IgD-negative memory B cell (primary cell): ENCODE results near the gene KCNQ1. TPM values are rescaled to one million over a fixed set of nuclear protein-coding genes. Genes with fewer than 3 reads are reported as not detected.

Experiments used
- H3K27ac Mint-ChIP-seq, 3 donors: one replicate each; pipeline ENCODE4 v1.8.0; 2020 to 2022; ENCODE audit warnings: mild to moderate bottlenecking in 3 of 3, mixed read lengths in 3 of 3, moderate library complexity in 1 of 3
- H3K27me3 Mint-ChIP-seq: one replicate; pipeline ENCODE4 v1.8.0; 2021; ENCODE audit warnings: mixed read lengths
- H3K36me3 Mint-ChIP-seq: one replicate; pipeline ENCODE4 v1.8.0; 2020; ENCODE audit warnings: mild to moderate bottlenecking, mixed read lengths
- H3K4me1 Mint-ChIP-seq, 3 donors: one replicate each; pipeline ENCODE4 v1.8.0; 2020 to 2022; ENCODE audit warnings: mixed read lengths in 3 of 3, mild to moderate bottlenecking in 1 of 3
- H3K4me3 Mint-ChIP-seq, 4 donors: one replicate each; pipeline ENCODE4 v1.8.0; 2020 to 2022; ENCODE audit warnings: mild to moderate bottlenecking in 4 of 4, mixed read lengths in 4 of 4, moderate library complexity in 3 of 4
- H3K9me3 Mint-ChIP-seq, 3 donors: one replicate each; pipeline ENCODE4 v1.8.0; 2020 to 2021; ENCODE audit warnings: mixed read lengths in 3 of 3, mild to moderate bottlenecking in 1 of 3
- polyA plus RNA-seq: library from polyadenylated mRNA; unstranded; fragments of 300-500 nt; fragmentation: Illumina TruSeq; gene quantifications from one replicate; pipeline ENCODE4 v1.2.3, GENCODE V29; 2021

Gene KCNQ1
- polyA plus RNA-seq, 1 donor from 2014 or later, result 20.5 TPM

DNA sequence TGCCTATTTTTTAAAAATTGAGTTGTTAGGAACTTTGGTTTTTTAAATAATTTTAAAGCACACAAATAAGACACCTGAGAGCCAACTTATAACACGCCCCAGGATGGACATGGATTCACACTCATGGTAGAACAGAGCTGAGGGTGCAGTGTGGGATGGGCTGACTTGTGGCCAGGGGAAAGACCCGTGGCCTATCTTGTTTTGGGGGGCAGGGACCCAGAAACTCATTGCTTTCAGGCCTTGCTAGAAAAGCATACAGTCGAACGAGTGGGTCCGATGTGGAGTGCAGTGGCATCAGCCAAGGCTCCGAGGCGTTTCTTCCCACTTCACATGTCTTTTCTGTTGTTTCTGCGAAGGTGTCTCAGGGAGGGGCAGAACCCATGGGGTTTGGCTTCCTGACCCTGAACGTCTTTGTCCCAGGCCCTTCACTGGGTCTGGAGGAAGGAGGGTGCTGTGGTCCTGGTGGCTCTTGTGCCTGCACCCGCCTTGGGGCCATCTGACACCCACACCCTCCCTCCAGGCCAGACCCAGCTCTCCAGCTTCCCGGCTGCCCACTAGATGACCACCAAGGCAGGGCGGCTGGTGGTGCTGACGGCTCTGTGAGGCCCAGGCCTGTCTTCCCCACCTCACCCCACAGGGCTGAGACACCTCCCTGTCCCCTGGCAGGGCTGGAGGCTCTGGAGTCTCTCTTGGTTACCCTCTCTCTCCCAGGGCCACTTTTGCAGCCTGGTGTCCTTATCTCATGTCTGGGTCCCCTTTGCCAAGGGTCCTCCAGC is 120.8 kb downstream of the KCNQ1 start:
- H3K4me3 Mint-ChIP-seq, result no peak overlapping the region
- no peak overlapping the region for H3K27ac Mint-ChIP-seq
- H3K36me3 Mint-ChIP-seq, result peaks cover 3% of the 10 kb centered on the region

DNA sequence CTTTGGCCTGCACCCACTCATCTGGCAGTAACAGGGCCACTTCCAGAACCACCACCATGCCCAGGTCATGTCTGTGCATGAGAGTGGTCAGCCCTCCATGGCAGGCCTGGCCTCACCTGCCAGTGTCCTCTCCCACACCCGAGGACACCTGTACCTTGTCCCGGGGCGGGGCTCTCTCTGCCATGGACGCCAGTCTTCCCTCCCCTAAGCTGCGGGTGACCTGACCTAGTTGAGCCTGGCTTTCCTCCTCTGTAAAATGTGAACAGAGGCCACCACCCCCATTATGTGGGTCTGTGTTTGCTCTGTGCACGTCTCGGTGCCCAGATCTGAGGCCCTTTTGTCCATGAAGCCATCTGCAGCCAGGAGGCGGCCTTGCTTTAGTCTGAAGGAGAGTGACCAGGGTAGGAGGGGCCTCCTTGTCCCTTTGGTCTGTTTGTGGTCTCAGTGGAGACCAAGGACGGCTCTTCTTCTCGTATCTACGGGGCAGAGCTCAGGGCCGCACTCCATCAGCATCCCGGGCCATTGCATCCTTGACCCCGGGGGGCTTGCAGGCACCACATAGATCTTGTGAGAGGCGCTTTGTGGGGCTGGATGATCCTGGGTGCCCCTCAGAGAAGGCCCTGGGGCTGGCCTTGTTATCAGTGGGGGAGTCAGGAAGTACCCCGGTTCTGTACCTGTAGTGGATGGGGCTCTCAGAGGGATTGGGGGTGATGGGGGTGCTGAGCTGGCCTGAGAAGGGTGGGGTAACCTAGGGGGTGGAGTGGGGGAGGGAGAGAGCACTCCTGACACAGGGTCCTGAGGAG is 121.6 kb downstream of the KCNQ1 start:
- Mint-ChIP-seq H3K27ac (no peak overlapping the region), H3K27me3 (no peaks in the 10 kb centered on the region), H3K4me3 (no peak overlapping the region), H3K36me3 (peaks cover 3% of the 10 kb centered on the region), H3K4me1 (peaks cover 2 to 4% (median 3%) of the 10 kb centered on the region in 3 donors), H3K9me3 (no peaks in the 10 kb centered on the region)

More for the DNA sequence above, 120.8 kb downstream of the KCNQ1 start:
- H3K27me3 Mint-ChIP-seq, result no peaks in the 10 kb centered on the region
- no peaks in the 10 kb centered on the region for H3K9me3 Mint-ChIP-seq
- peaks cover 2 to 4% (median 3%) of the 10 kb centered on the region in 3 donors for H3K4me1 Mint-ChIP-seq

DNA sequence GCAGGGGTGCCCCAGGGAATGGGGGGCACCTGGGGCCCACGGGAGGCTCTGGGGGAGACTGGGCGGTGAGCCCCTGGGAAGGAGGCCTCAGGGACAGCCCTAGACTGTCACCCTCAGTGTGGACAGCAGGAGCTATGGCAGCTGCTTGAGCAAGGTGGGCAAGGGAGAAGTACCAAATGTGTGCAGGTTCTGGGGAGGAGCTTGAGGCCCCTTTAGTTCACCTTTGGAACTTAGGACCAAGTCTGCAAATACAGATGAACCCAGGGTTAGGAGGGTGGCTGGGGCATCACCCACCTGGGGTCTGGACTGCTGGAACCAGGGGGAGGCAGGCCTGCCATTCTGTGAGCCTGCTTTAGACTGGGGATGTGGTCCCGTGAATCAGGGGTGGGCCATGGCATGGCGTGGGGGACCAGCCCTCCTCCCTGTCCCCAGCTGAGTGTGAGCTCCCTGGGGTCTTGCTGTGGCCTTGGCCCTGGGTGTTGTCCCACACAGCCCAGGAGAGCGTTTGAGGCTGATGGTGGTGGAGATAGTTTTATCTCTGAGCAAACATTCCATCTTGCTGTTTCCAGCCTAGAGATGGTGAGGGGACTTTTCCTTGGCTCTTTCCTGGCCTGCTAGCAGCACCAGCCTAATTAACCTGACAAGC is 122.3 kb downstream of the KCNQ1 start:
- peaks cover 2 to 4% (median 3%) of the 10 kb centered on the region in 3 donors for H3K4me1 Mint-ChIP-seq
- H3K36me3 Mint-ChIP-seq, result peaks cover 3% of the 10 kb centered on the region
- H3K27ac Mint-ChIP-seq, result no peak overlapping the region
- H3K9me3 Mint-ChIP-seq, result no peaks in the 10 kb centered on the region
- H3K27me3 Mint-ChIP-seq, result no peaks in the 10 kb centered on the region
- H3K4me3 Mint-ChIP-seq, result no peak overlapping the region

DNA sequence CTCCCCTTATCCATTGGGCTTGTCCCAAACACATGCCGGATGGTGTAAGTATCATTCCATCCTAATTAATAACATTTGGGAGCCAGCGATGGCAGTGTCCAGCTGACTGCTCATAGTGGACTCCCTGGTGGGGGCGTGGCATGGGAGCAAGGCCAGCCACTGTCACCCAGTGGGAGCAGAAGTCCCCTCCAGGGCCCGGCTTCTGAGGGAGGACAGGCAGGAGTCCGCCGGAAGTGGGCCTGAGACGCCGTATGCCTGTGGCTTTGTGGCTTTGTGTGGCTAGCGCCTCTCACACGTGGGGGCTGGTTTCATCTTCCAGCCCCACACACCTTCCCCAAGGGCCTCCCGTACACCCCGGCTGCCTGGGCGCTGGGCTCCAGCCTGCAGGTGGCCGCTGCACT is 124.5 kb downstream of the KCNQ1 start:
- Mint-ChIP-seq H3K4me1 (peaks cover 0 to 3% (median 2%) of the 10 kb centered on the region in 3 donors), H3K27ac (no peak overlapping the region), H3K4me3 (no peak overlapping the region), H3K9me3 (no peaks in the 10 kb centered on the region), H3K36me3 (peaks cover 3% of the 10 kb centered on the region), H3K27me3 (no peaks in the 10 kb centered on the region)

DNA sequence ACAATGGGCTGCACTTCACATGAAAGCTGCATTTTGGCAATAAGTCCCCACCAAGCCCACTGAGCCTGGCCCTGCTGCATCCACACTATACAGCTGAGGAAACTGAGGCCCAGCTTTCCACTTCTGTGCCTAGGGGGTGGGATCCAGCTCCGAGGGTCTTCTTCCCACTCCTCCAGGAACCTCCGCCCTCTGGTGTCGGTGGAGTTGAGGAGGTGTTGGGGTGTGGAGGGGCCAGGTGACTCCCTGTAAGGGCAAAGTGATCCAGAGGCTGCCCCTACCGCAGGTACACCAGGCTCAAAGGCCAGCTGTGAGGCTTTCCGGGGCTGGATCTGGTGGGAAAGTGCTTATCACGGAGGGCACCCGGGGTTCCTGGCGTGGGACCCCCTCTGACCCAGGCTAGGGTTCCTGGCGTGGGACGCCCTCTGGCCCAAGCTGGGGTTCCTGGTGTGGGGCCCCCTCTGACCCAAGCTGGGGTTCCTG is 125.0 kb downstream of the KCNQ1 start:
- Mint-ChIP-seq H3K9me3 (no peaks in the 10 kb centered on the region), H3K27ac (no peak overlapping the region), H3K27me3 (no peaks in the 10 kb centered on the region), H3K4me3 (no peak overlapping the region), H3K36me3 (peaks cover 2% of the 10 kb centered on the region), H3K4me1 (peaks cover 0 to 1% (median 1%) of the 10 kb centered on the region in 3 donors)

DNA sequence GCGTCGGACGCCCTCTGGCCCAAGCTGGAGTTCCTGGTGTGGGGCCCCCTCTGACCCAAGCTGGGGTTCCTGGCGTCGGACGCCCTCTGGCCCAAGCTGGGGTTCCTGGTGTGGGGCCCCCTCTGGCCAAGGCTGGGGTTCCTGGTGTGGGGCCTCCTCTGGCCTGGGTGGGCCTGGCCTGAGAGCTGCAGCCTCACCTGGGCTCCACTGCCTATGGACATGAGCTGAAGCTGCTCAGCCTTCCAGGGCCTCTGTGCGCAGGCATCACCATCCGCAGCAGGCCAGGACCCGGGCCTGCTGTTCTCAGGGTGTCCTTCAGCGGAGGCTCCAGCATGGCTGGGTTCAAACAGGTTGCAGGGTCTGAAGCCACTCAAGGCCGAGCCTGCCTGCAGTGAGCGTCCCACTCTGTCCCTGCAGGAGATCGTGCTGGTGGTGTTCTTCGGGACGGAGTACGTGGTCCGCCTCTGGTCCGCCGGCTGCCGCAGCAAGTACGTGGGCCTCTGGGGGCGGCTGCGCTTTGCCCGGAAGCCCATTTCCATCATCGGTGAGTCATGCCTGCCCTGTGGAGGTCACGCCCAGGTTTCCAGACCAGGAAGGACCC is 125.5 kb downstream of the KCNQ1 start:
- no peak overlapping the region for H3K4me3 Mint-ChIP-seq
- H3K4me1 Mint-ChIP-seq, result no peaks in the 10 kb centered on the region
- H3K9me3 Mint-ChIP-seq, result no peaks in the 10 kb centered on the region
- H3K27me3 Mint-ChIP-seq, result no peaks in the 10 kb centered on the region
- no peak overlapping the region for H3K27ac Mint-ChIP-seq
- no peaks in the 10 kb centered on the region for H3K36me3 Mint-ChIP-seq

DNA sequence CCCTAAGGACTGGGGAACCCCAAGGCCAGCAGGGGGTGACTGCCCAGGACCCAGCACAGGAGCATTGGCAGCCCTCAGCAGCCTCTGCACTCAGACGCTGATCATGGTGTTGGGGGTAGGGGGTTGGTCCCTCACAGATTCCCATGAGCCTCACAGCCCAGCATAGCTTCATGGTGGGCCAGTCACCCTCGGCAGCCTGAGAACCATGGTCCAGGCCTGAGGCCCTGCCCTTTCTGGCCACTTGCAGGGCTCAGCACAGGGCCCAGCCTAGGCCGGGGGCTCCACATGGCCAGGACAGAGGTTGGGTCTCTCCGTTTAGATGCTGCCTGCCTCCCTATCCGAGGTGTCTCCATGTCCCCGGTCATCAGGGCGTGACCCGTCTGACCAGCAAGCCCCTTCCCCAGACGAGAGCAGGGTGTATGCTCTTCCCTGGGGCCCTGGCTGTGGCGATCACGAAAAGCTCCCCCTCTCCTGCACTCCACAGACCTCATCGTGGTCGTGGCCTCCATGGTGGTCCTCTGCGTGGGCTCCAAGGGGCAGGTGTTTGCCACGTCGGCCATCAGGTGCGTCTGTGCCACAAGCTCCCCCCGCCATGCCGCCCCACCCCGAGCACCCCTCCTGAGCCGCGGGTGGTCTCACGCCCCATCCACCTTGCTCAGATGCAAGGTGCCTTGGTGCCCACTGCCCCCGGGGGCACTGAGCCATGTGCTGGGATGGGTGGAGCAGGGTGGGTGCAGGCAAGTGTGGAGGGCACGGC is 126.2 kb downstream of the KCNQ1 start:
- Mint-ChIP-seq H3K4me3 (no peak overlapping the region), H3K27ac (no peak overlapping the region), H3K4me1 (no peaks in the 10 kb centered on the region), H3K36me3 (no peaks in the 10 kb centered on the region), H3K27me3 (no peaks in the 10 kb centered on the region), H3K9me3 (no peaks in the 10 kb centered on the region)

DNA sequence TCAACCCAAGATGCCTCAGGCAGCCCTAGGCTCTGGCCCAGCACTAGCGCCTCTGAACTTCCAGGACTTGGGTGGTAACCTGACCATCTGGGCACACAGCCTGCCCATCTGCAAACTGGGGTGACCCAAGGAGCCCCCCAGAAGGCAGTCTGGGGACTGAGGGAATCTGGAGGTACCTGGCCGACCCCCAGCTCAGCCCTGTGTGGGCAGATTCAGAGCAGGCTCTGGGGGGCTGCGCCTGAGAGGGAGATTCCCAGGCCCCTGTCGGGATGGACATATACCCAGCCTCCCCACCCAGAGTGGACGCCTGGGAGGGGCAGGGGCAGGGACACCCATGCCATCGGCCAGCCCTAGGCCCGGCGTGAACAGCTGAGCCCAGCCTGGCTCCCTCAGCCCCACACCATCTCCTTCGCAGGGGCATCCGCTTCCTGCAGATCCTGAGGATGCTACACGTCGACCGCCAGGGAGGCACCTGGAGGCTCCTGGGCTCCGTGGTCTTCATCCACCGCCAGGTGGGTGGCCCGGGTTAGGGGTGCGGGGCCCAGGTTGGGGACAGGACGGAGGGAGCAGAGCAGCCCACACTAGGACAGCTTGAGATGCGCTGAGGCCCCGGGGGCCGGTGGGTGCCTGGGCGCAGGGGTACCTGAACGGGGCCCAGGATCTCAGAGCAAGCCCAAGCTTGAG is 126.9 kb downstream of the KCNQ1 start:
- H3K4me1 Mint-ChIP-seq, result no peaks in the 10 kb centered on the region
- H3K27me3 Mint-ChIP-seq, result no peaks in the 10 kb centered on the region
- H3K36me3 Mint-ChIP-seq, result no peaks in the 10 kb centered on the region
- no peak overlapping the region for H3K27ac Mint-ChIP-seq
- H3K4me3 Mint-ChIP-seq, result no peak overlapping the region
- H3K9me3 Mint-ChIP-seq, result no peaks in the 10 kb centered on the region

DNA sequence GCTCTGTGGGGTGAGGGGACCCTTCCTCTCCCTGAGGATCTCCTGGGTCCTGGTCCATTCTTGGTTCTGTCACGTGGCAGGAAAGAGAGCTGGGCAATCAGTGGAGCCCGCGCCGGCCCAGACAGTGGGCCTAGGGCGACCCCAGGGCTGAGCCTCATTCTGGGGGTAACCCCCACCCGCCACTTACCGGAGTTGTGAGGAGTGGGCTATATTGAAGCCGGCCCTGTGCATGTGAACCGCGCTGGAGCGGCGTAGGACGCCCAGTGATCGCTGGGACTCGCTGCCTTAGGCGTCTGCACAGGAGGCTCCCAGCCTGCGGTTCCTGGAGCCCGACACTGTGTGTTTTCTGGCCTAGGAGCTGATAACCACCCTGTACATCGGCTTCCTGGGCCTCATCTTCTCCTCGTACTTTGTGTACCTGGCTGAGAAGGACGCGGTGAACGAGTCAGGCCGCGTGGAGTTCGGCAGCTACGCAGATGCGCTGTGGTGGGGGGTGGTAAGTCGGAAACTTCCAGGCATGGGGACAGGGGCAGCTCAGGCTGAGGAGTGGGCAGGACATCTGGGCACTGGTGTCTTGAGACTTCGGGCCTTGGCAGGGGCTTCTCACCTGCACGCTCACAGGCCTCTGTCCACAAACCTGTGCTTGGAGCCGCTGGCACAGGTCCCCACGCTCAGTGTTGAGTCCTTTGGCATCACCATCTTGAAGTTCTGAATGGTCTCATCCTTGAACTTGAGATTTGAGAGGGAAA is 127.9 kb downstream of the KCNQ1 start:
- H3K4me1 Mint-ChIP-seq, result no peaks in the 10 kb centered on the region
- H3K9me3 Mint-ChIP-seq, result no peaks in the 10 kb centered on the region
- no peaks in the 10 kb centered on the region for H3K27me3 Mint-ChIP-seq
- no peaks in the 10 kb centered on the region for H3K36me3 Mint-ChIP-seq
- H3K27ac Mint-ChIP-seq, result no peak overlapping the region
- H3K4me3 Mint-ChIP-seq, result peak overlapping the region in 1 of 4 donors; percentile 58

DNA sequence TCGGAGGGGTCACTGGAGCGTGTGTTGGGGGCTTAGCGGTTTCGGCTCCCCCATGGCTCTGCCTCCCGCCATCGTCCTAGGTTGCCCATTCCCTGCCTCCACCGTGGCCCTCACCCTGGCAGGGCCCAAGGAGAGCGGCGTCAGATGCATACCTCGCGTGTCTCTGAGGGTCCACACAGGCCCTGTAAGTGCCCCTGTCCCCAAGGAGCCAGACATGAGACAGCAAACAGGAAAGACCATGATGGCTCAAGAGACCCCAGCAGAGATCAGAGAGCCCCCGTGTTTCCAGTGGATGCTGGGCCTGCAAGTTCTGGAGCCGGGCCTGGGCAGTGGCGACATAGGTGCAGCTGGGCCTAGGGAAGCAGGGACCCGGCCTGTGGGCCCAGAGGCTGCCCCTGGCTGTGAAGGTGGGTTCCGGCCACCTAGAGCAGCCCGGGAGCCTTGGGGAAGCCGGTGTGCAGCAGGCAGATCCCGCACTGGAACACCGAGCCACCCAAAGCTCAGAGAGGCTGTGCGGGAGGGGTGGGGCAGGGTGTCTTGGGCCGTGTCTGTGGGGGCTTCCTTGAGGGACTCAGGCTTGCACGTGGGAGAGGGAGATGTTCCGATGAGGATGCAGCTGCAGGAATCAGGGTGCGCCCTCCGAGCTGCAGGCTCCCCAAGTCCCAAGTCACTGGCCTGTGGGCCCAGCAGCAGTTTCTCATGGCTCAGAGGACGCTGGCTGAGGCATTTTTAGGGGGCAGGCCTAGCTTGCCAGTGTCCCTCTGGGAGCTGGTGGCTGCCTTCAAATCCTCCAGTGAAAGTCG is 128.6 kb downstream of the KCNQ1 start:
- no peaks in the 10 kb centered on the region for H3K4me1 Mint-ChIP-seq
- no peaks in the 10 kb centered on the region for H3K27me3 Mint-ChIP-seq
- H3K9me3 Mint-ChIP-seq, result no peaks in the 10 kb centered on the region
- no peak overlapping the region for H3K27ac Mint-ChIP-seq
- no peaks in the 10 kb centered on the region for H3K36me3 Mint-ChIP-seq
- no peak overlapping the region for H3K4me3 Mint-ChIP-seq

DNA sequence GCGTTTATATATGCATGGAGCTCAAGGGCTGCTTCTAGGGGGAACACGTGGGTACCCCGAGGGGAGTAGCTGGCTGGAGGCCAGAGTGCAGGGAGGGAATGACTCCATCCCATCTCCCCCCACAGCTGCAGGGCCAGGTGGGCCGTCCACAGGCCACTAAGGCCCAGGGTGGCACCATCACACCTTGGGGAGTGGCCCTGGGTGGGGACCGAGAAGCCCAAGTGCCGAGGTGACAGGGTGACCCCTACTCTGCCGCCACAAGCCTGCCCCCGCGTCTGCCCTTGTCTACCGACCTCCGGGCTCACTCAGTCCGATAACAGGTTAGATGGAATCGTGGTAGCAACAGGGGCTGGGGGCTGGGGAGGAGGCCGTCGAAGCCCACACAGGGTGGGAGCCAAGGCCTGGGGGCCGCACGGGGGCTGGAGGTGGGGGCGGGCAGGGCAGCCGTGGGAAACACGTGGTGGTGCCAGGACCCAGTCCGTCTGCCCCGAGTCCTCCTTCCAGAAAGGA is 129.3 kb downstream of the KCNQ1 start:
- Mint-ChIP-seq H3K27me3 (no peaks in the 10 kb centered on the region), H3K27ac (no peak overlapping the region), H3K9me3 (no peaks in the 10 kb centered on the region), H3K4me1 (no peaks in the 10 kb centered on the region), H3K36me3 (no peaks in the 10 kb centered on the region), H3K4me3 (no peak overlapping the region)

DNA sequence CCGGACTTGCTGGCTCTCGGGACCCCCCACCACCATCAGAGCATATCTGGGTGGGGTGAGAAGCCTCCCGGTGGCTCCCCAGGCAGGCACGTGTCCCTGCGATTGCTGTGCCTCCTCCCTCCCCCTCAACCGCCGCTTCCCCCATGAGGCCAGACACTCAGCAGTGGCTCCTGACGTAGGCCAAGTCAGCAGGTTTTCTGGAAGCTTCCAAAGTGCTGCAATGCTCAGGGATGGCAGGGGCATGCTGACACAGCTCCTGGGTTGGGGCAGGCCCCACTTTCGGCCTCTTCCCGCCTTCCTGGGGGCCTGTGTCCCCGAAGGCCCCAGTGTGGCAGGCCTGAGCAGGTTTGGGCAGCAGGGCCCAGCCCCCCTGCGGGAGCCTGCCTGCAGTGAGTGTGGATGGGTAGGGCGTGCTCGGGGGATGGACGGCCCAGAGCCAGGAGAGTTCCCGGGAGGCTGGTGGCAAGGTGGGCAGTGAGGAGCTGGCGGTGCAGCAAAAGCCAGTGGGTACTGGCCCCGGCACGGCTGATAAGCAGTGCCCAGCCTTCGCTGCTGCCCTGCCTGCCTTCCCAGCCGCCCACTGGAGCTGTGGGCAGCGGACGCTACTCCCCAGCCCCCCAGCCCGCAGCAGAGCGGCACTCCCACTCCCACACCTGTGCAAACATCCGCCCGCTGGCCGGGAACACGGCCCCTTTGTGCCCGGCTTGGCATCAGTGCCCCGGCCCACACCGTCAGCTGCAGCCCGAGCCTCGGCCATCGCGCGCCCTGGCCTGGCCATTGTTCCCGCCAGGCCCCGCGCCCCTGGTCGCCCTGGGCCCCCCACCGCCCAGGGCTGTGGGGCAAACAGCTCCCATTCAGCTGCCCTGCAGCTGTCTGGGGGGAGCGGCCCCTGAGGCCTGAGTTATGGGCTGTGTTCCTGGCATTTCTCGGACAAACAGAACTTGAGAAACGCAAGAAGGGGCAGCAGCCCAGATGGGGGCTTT is 130.0 kb downstream of the KCNQ1 start:
- H3K36me3 Mint-ChIP-seq, result no peaks in the 10 kb centered on the region
- H3K4me3 Mint-ChIP-seq, result no peak overlapping the region
- H3K9me3 Mint-ChIP-seq, result no peaks in the 10 kb centered on the region
- no peak overlapping the region for H3K27ac Mint-ChIP-seq
- H3K27me3 Mint-ChIP-seq, result no peaks in the 10 kb centered on the region
- no peaks in the 10 kb centered on the region for H3K4me1 Mint-ChIP-seq
